ENCODE results near the gene HES5.

Gene HES5

DNA sequence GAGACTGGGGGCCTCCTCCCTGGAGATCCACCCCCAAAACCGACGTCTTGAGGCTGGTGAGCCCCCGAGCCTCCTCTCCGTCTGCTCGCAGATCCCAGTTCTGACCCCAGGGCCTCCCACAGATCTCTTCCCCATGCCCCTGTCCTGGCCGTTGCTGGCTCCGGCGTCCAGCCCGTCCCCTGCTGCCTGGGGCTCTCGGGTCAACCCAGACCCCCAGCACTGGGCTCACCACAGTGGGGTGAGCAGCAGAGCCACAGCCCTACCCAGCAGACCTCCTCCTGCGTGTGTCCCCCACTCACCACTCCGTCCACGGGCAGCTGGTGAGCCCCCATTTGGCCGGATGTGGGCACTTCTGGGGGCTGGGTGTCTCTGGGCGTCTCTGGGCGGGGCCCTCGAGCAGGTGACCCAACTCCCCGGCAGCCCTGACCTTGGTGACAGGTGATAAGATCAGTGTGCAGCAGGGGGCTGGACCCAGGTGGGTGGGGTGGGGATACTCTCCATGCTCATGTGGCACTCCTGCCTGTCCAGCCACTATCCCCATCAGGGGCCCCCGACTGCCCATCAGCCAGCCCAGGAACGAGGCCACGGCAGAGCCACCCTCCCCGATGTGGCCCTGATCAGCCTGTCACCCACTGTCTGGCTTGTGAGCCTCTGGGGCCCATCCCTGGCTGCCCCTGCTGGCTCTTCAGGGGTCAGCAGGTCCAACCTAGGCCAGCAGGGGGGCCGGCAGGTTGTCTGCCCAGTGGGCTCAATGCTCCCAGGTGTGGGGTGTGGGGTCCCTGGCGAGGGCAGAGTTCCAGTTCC is 26.8 kb upstream of the HES5 start:
- Histone ChIP-seq H4K20me1 (ENCODE audit: control insufficient read depth, insufficient read depth, low read depth, low read length) (no peaks in the 10 kb centered on the region), H3K9me2 (replicated peaks; ENCODE audit: control insufficient read depth, low read length) (no peaks in the 10 kb centered on the region), H3K27me3 (ENCODE audit: control insufficient read depth, low read length) (no peaks in the 10 kb centered on the region), H3K4me2 (ENCODE audit: low read length) (peak overlapping the region; percentile 63), H3K4me1 (ENCODE audit: control insufficient read depth, low read length) (peaks cover 27% of the 10 kb centered on the region), H3K27ac (ENCODE audit: low read depth, low read length) (peak overlapping the region; percentile 32; the same call in 1 of the 2 replicates), H3K9me3 (ENCODE audit: control insufficient read depth, insufficient read depth, low read length) (no peaks in the 10 kb centered on the region), H3K36me3 (ENCODE audit: control insufficient read depth, low read length) (no peaks in the 10 kb centered on the region), H3K79me2 (ENCODE audit: control insufficient read depth, low read length) (no peaks in the 10 kb centered on the region), H3K4me3 (ENCODE audit: low read length) (peak overlapping the region; percentile 71), H3F3A (ENCODE audit: control insufficient read depth, insufficient read depth) (no peaks in the 10 kb centered on the region)
- no peak for TF ChIP-seq EZH2phosphoT487 (IDR thresholded peaks at IDR 0.05; ENCODE audit: borderline replicate concordance, low read length)
- TF ChIP-seq, protein P1, sequence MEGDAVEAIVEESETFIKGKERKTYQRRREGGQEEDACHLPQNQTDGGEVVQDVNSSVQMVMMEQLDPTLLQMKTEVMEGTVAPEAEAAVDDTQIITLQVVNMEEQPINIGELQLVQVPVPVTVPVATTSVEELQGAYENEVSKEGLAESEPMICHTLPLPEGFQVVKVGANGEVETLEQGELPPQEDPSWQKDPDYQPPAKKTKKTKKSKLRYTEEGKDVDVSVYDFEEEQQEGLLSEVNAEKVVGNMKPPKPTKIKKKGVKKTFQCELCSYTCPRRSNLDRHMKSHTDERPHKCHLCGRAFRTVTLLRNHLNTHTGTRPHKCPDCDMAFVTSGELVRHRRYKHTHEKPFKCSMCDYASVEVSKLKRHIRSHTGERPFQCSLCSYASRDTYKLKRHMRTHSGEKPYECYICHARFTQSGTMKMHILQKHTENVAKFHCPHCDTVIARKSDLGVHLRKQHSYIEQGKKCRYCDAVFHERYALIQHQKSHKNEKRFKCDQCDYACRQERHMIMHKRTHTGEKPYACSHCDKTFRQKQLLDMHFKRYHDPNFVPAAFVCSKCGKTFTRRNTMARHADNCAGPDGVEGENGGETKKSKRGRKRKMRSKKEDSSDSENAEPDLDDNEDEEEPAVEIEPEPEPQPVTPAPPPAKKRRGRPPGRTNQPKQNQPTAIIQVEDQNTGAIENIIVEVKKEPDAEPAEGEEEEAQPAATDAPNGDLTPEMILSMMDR (IDR thresholded peaks at IDR 0.05; ENCODE audit: low read depth, low read length, poor library complexity, severe bottlenecking) = no peak

DNA sequence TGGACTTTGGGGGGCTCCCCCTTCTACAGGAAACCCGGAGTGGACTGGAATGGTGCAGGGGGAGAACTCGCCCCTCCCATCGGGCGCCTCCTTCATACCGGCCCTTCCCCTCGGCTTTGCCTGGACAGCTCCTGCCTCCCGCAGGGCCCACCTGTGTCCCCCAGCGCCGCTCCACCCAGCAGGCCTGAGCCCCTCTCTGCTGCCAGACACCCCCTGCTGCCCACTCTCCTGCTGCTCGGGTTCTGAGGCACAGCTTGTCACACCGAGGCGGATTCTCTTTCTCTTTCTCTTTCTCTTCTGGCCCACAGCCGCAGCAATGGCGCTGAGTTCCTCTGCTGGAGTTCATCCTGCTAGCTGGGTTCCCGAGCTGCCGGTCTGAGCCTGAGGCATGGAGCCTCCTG is 26.2 kb upstream of the HES5 start, which contains the start of gene TNFRSF14:
TSS of gene TNFRSF14 (plus strand) at position 95 of the 401 bp plus-strand sequence. CDS start at position 389, 294 bp downstream.
- H3K4me2 ChIP-seq (ENCODE audit: low read length) = peak within 1 kb of the TSS; percentile 63
- peak within 1 kb of the TSS; percentile 32 for H3K27ac ChIP-seq (ENCODE audit: low read depth, low read length)
- peaks cover 27% of the 10 kb centered on the region for H3K4me1 ChIP-seq (ENCODE audit: control insufficient read depth, low read length)
- H3K79me2 ChIP-seq (ENCODE audit: control insufficient read depth, low read length) = no peaks in the 10 kb centered on the region
- no peaks in the 10 kb centered on the region for H3K27me3 ChIP-seq (ENCODE audit: control insufficient read depth, low read length)
- no peaks in the 10 kb centered on the region for H3F3A ChIP-seq (ENCODE audit: control insufficient read depth, insufficient read depth)
- TF ChIP-seq, protein P1 (IDR thresholded peaks at IDR 0.05; ENCODE audit: low read depth, low read length, poor library complexity, severe bottlenecking) = peak; percentile 14
- no peak for TF ChIP-seq EZH2phosphoT487 (IDR thresholded peaks at IDR 0.05; ENCODE audit: borderline replicate concordance, low read length)
- H3K4me3 ChIP-seq (ENCODE audit: low read length) = peak within 1 kb of the TSS; percentile 71
- no peaks in the 10 kb centered on the region for H3K9me3 ChIP-seq (ENCODE audit: control insufficient read depth, insufficient read depth, low read length)
- H3K9me2 ChIP-seq (replicated peaks; ENCODE audit: control insufficient read depth, low read length) = no peaks in the 10 kb centered on the region
- no peaks in the 10 kb centered on the region for H3K36me3 ChIP-seq (ENCODE audit: control insufficient read depth, low read length)
- H4K20me1 ChIP-seq (ENCODE audit: control insufficient read depth, insufficient read depth, low read depth, low read length) = no peaks in the 10 kb centered on the region

DNA sequence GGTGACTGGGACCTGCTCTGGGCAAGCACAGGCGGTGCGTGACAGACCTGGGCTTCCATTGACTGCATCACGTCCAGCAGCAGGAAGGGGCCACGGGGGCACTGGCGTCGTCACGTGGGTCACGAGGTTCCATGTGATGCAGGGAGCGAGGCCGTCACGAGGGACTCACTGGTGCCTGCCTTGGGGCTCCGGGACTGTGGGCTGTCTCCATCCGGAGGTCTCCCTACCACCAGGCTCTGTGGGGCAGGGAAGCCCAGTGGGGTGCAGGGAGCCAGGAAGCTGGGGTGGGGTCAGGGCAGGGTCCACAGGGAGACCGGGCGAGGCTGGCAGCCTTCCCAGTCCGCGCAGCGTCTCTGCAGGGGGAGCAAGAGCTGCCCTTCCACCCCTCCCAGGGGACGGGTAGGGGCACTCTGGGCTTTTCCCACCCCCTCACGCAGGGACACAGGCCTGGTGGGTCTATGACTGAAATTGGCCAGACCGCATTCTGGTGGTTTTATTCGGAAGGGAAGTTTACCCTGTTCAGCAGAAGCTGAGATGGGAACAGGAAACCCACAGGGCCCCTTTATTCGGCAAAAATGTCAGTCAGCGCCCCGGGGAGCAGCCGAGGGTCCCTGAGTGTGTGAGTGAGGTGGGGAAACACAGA is 25.7 kb upstream of the HES5 start:
- no peaks in the 10 kb centered on the region for H3K27me3 ChIP-seq (ENCODE audit: control insufficient read depth, low read length)
- TF ChIP-seq EZH2phosphoT487 (IDR thresholded peaks at IDR 0.05; ENCODE audit: borderline replicate concordance, low read length) = no peak
- TF ChIP-seq, protein P1 (IDR thresholded peaks at IDR 0.05; ENCODE audit: low read depth, low read length, poor library complexity, severe bottlenecking) = no peak
- H3K4me2 ChIP-seq (ENCODE audit: low read length) = peak overlapping the region; percentile 63
- no peaks in the 10 kb centered on the region for H4K20me1 ChIP-seq (ENCODE audit: control insufficient read depth, insufficient read depth, low read depth, low read length)
- H3K9me2 ChIP-seq (replicated peaks; ENCODE audit: control insufficient read depth, low read length) = no peaks in the 10 kb centered on the region
- H3K4me3 ChIP-seq (ENCODE audit: low read length) = peak overlapping the region; percentile 71
- no peaks in the 10 kb centered on the region for H3F3A ChIP-seq (ENCODE audit: control insufficient read depth, insufficient read depth)
- no peaks in the 10 kb centered on the region for H3K9me3 ChIP-seq (ENCODE audit: control insufficient read depth, insufficient read depth, low read length)
- no peaks in the 10 kb centered on the region for H3K36me3 ChIP-seq (ENCODE audit: control insufficient read depth, low read length)
- peak overlapping the region; percentile 32 for H3K27ac ChIP-seq (ENCODE audit: low read depth, low read length)
- peaks cover 27% of the 10 kb centered on the region for H3K4me1 ChIP-seq (ENCODE audit: control insufficient read depth, low read length)
- no peaks in the 10 kb centered on the region for H3K79me2 ChIP-seq (ENCODE audit: control insufficient read depth, low read length)
